SIG-M5 (cell line): Measurements from ENCODE around the gene GCM1.

Experiments used
- DNase-seq: peaks from one replicate; lab custom pipeline; 2025; lab: John Stamatoyannopoulos, UW

GCM1 gene

GRCh38 chr6:53151676-53152075 lies 3.0 kb upstream of the GCM1 start:
- DNase-seq: no peak

GRCh38 chr6:53144802-53145201 lies 3.8 kb downstream of the GCM1 start:
- DNase-seq: no peak

GRCh38 chr6:53143710-53144109 lies 4.9 kb downstream of the GCM1 start:
- DNase-seq: no peak

GRCh38 chr6:53142810-53143209 lies 5.8 kb downstream of the GCM1 start:
- no peak for DNase-seq

GRCh38 chr6:53139841-53140413 lies 8.7 kb downstream of the GCM1 start:
- DNase-seq: no peak

GRCh38 chr6:53136000-53136609 lies 12.5 kb downstream of the GCM1 start:
- DNase-seq: no peak

- no peak for DNase-seq
Observed at GRCh38 chr6:53134601-53135235, 13.9 kb downstream of the GCM1 start.

- DNase-seq: no peak
Observed at GRCh38 chr6:53133961-53134360, 14.7 kb downstream of the GCM1 start.

GRCh38 chr6:53130569-53131290 lies 17.9 kb downstream of the GCM1 start:
- DNase-seq: no peak

- no peak for DNase-seq
Observed at GRCh38 chr6:53128842-53129241, 19.8 kb downstream of the GCM1 start.

GRCh38 chr6:53125276-53125675 lies 23.4 kb downstream of the GCM1 start:
- DNase-seq: no peak

- DNase-seq: no peak
Observed at GRCh38 chr6:53124131-53124800, 24.4 kb downstream of the GCM1 start.

GRCh38 chr6:53119772-53120409 lies 28.8 kb downstream of the GCM1 start:
- DNase-seq: no peak

- no peak for DNase-seq
Observed at GRCh38 chr6:53119349-53119748, 29.3 kb downstream of the GCM1 start.

- no peak for DNase-seq
Observed at GRCh38 chr6:53115741-53116140, 32.9 kb downstream of the GCM1 start.

- no peak for DNase-seq
Observed at GRCh38 chr6:53115113-53115512, 33.5 kb downstream of the GCM1 start.

- DNase-seq: no peak
Observed at GRCh38 chr6:53113742-53114141, 34.9 kb downstream of the GCM1 start.

GRCh38 chr6:53112871-53113270 lies 35.8 kb downstream of the GCM1 start:
- DNase-seq: no peak

GRCh38 chr6:53112404-53112803 lies 36.2 kb downstream of the GCM1 start:
- DNase-seq: no peak

GRCh38 chr6:53111865-53112264 lies 36.8 kb downstream of the GCM1 start:
- DNase-seq: no peak

- no peak for DNase-seq
Observed at GRCh38 chr6:53109612-53110011, 39.0 kb downstream of the GCM1 start.

GRCh38 chr6:53107091-53107490 lies 41.5 kb downstream of the GCM1 start:
- DNase-seq: no peak
